K562 (cell line): ENCODE data around the gene MARS2. TPM values are rescaled to one million over a fixed set of nuclear protein-coding genes. Genes with fewer than 3 reads are reported as not detected.

Experiments
- ATAC-seq: fragments of 200-7000 bp; cut with Tn5 transposase; 3 replicates; pipeline ENCODE4 v1.9.1; 2020; ENCODE audit warnings: moderate library complexity
- BruUV-seq: library from RNA; stranded (reverse); fragments of 400-500 nt; replicated peaks from 2 replicates; lab custom pipeline; 2021; lab: Mats Ljungman, UMichigan
- CTCF ChIA-PET: fragments of 300-600 bp; formaldehyde crosslinking; extraction: SDS; loops from one replicate; lab custom pipeline; 2021; ENCODE audit warnings: low intra/inter-chr PET ratio; lab: Yijun Ruan, JAX
- POLR2A ChIA-PET: fragments of 300-600, 350-650 bp; sonication (Branson Sonifier 250); formaldehyde crosslinking; extraction: SDS; loops from one replicate; lab custom pipeline; 2021; ENCODE audit warnings: antibody characterized with exemption, inconsistent platforms; lab: Yijun Ruan, JAX
- DNase-seq, 4 experiments: peaks; one replicate each; pipeline versions ENCODE4 v3.0.0 to v3.0.0-alpha.2; 2011 to 2018; ENCODE audit warnings: low spot score in 3 of 4, mixed read lengths in 3 of 4; ENCODE audit errors: extremely low read depth in 1 of 4
- FAIRE-seq: peaks from 2 replicates; lab custom pipeline; 2011; peaks lifted over from hg19 to GRCh38; lab: Jason Lieb, UNC
- H2AFZ ChIP-seq: 2 replicates; pipeline ENCODE4 v1.6.0; 2011; ENCODE audit warnings: low read depth, low read length, control low read depth, inconsistent platforms
- H3K27ac ChIP-seq: fragments of 200-600 bp; 3 replicates; pipeline ENCODE4 v1.8.0; 2011; ENCODE audit warnings: low read depth, mild to moderate bottlenecking, control low read depth, inconsistent platforms, low read length, moderate library complexity, mixed read lengths; ENCODE audit errors: extremely low read depth
- H3K27me3 ChIP-seq, 2 experiments: fragments of 300-600 bp in 1 of 2; 2 replicates in 1 of 2; 3 replicates in 1 of 2; pipeline versions ENCODE4 v1.6.0 to v1.8.0; 2011; ENCODE audit warnings: inconsistent platforms in 2 of 2, low read length in 2 of 2, mild to moderate bottlenecking in 1 of 2, mixed read lengths in 1 of 2, moderate library complexity in 1 of 2; ENCODE audit not compliant: control insufficient read depth in 2 of 2, insufficient read depth in 2 of 2
- H3K36me3 ChIP-seq: fragments of 300-600 bp; 3 replicates; pipeline ENCODE4 v1.8.0; 2011; ENCODE audit warnings: mild to moderate bottlenecking, low read length, inconsistent platforms; ENCODE audit not compliant: control insufficient read depth, insufficient read depth
- H3K4me1 ChIP-seq, 2 experiments: fragments of 200-600 bp in 1 of 2; replicated peaks in 1 of 2; 2 replicates in 1 of 2; 3 replicates in 1 of 2; pipeline versions ENCODE4 v1.5.1 to v1.8.0; 2011; ENCODE audit warnings: inconsistent platforms in 2 of 2, low read length in 2 of 2, mild to moderate bottlenecking in 1 of 2, mixed read lengths in 1 of 2, moderate library complexity in 1 of 2; ENCODE audit not compliant: control insufficient read depth in 2 of 2, insufficient read depth in 2 of 2
- H3K4me2 ChIP-seq: 2 replicates; pipeline ENCODE4 v1.6.1; 2011; ENCODE audit warnings: low read length, control low read depth, inconsistent platforms, mixed read lengths; ENCODE audit not compliant: insufficient read depth
- H3K4me3 ChIP-seq: fragments of 200-600 bp; sonication (generic), shearing (Covaris generic); 2 replicates; pipeline ENCODE4 v1.5.1; 2016; ENCODE audit warnings: control low read depth, inconsistent platforms
- H3K79me2 ChIP-seq: fragments of 200-600 bp; 3 replicates; pipeline ENCODE4 v1.8.0; 2011; ENCODE audit warnings: low read length, inconsistent platforms; ENCODE audit not compliant: control insufficient read depth, insufficient read depth
- H3K9ac ChIP-seq, 2 experiments: 2 replicates each; pipeline versions ENCODE4 v1.6.0 to v1.6.1; 2011; ENCODE audit warnings: low read depth in 2 of 2, low read length in 2 of 2, control low read depth in 1 of 2, inconsistent platforms in 1 of 2, mild to moderate bottlenecking in 1 of 2, mixed read lengths in 1 of 2; ENCODE audit not compliant: insufficient read depth in 1 of 2
- H3K9me1 ChIP-seq: one replicate; pipeline ENCODE4 v1.6.0; 2011; ENCODE audit warnings: inconsistent platforms, mild to moderate bottlenecking, low read length, moderate library complexity; ENCODE audit not compliant: control insufficient read depth, insufficient read depth
- H3K9me3 ChIP-seq: replicated peaks from 2 replicates; pipeline ENCODE4 v1.5.1; 2011; ENCODE audit warnings: low read depth, low read length, inconsistent platforms; ENCODE audit not compliant: control insufficient read depth, insufficient read depth
- H4K20me1 ChIP-seq: replicated peaks from 2 replicates; pipeline ENCODE4 v1.6.1; 2011; ENCODE audit warnings: low read length, inconsistent platforms, mixed read lengths; ENCODE audit not compliant: control insufficient read depth, insufficient read depth
- BCOR ChIP-seq: fragments of 450-650 bp; IDR thresholded peaks from 2 replicates; pipeline ENCODE4 v1.6.1; 2016
- BDP1 ChIP-seq: IDR thresholded peaks from 3 replicates; pipeline ENCODE4 v1.6.1; 2011; ENCODE audit not compliant: insufficient read length, insufficient read depth
- CCAR2 ChIP-seq: fragments of 200-400 bp; formaldehyde crosslinking; IDR thresholded peaks from 2 replicates; pipeline ENCODE4 v1.6.1; 2017; ENCODE audit warnings: mild to moderate bottlenecking, low read depth, low read length
- DDX20 ChIP-seq: fragments of 450-650 bp; IDR thresholded peaks from 2 replicates; pipeline ENCODE4 v1.6.1; 2016; ENCODE audit warnings: missing genetic modification characterization, low read depth, mild to moderate bottlenecking, missing compliant biosample characterization, moderate library complexity
- LEF1 ChIP-seq: fragments of 450-650 bp; IDR thresholded peaks from 2 replicates; pipeline ENCODE4 v1.6.1; 2016; ENCODE audit warnings: mild to moderate bottlenecking
- MAZ ChIP-seq, 2 experiments: fragments of 450-650 bp in 1 of 2; sonication (generic) in 1 of 2; formaldehyde crosslinking; IDR thresholded peaks in 1 of 2; conservative IDR thresholded peaks in 1 of 2; 2 replicates each; pipeline versions ENCODE4 v1.4.0 to v1.5.0; 2020; ENCODE audit warnings: mild to moderate bottlenecking in 1 of 2, missing genetic modification reagents in 1 of 2
- PHB2 ChIP-seq: fragments of 450-650 bp; IDR thresholded peaks from 2 replicates; pipeline ENCODE4 v1.6.1; 2017; ENCODE audit warnings: low read depth
- PYGO2 ChIP-seq: fragments of 450-650 bp; IDR thresholded peaks from 2 replicates; pipeline ENCODE4 v1.6.1; 2016; ENCODE audit warnings: mild to moderate bottlenecking, missing genetic modification characterization, moderate library complexity, missing compliant biosample characterization
- SMAD1 ChIP-seq: fragments of 150-350 bp; IDR thresholded peaks from 2 replicates; pipeline ENCODE4 v1.6.1; 2014; ENCODE audit warnings: low read length, low read depth; ENCODE audit not compliant: partially characterized antibody
- SMAD4 ChIP-seq: fragments of 250-450 bp; sonication (Bioruptor Pico); conservative IDR thresholded peaks from 2 replicates; pipeline ENCODE4 v1.8.0; 2021; ENCODE audit warnings: inconsistent platforms, mild to moderate bottlenecking, moderate library complexity
- ZNF174 ChIP-seq: fragments of 250-450 bp; sonication (Bioruptor Pico); IDR thresholded peaks from 2 replicates; pipeline ENCODE4 v1.4.0; 2020; ENCODE audit warnings: mild to moderate bottlenecking
- ZNF232 ChIP-seq: sonication (generic); formaldehyde crosslinking; IDR thresholded peaks from 2 replicates; pipeline ENCODE4 v1.8.0; 2022; ENCODE audit warnings: mild to moderate bottlenecking, missing genetic modification reagents
- ZNF384 ChIP-seq: IDR thresholded peaks from 2 replicates; pipeline ENCODE4 v1.6.1; 2012; ENCODE audit warnings: low read depth, low read length, improper control_type of control experiment
- WGBS: fragments of 100-300 bp; shearing (Covaris generic); methylation state at CpG from one replicate; pipeline ENCODE4 v1.1.6; 2016; ENCODE audit warnings: low coverage, mixed read lengths; ENCODE audit not compliant: insufficient coverage; ENCODE audit errors: missing lambda C conversion rate; 5-methylcytosine and 5-hydroxymethylcytosine counted together
- in situ Hi-C: fragments of 300-500 bp; cut with MboI; formaldehyde crosslinking; loops from 4 replicates; pipeline ENCODE4 v1.15.0; 2018; ENCODE audit warnings: inconsistent platforms, mixed read lengths
- intact Hi-C: fragments of 100-400 bp; cut with micrococcal nuclease; formaldehyde crosslinking; loops from 2 replicates; pipeline ENCODE4 v1.14.2; 2022
- polyA plus RNA-seq, 8 experiments: library from polyadenylated mRNA; depleted of rRNA in 4 of 8; stranded (reverse) in 5 of 8; unstranded in 3 of 8; fragments of >200 nt; fragmentation: Nextera tagmentation in 2 of 8; fragmentation: Illumina TruSeq in 1 of 8; extraction: Ambion mirVana in 2 of 8; extraction: Trizol in 1 of 8; gene quantifications; 2 replicates each; pipeline versions ENCODE4 v1.2.1 to v1.2.3, GENCODE V29; 2011 to 2014; ENCODE audit warnings: inconsistent platforms in 1 of 8, missing spikeins in 1 of 8
- total RNA-seq, 7 experiments: library from RNA; depleted of rRNA in 6 of 7; stranded (reverse); fragments of >200 nt in 6 of 7; fragmentation: Illumina TruSeq in 2 of 7; extraction: Trizol in 2 of 7; gene quantifications; 2 replicates each; pipeline versions ENCODE4 v1.2.1 to v1.2.3, GENCODE V29; 2011 to 2021; ENCODE audit warnings: low replicate concordance in 1 of 7
- TF ChIP-seq, protein P1 (sequence below): fragments of 450-650 bp; formaldehyde crosslinking; IDR thresholded peaks from 2 replicates; pipeline ENCODE4 v1.4.0; 2022; ENCODE audit warnings: mild to moderate bottlenecking, moderate library complexity

Gene MARS2
- total and polyA plus RNA-seq, 9 of the 15 experiments (the other 6 are each of a cell fraction or from before 2014, with no cell fraction given) = 4.0 to 17.6 (median 12.5) TPM

DNA sequence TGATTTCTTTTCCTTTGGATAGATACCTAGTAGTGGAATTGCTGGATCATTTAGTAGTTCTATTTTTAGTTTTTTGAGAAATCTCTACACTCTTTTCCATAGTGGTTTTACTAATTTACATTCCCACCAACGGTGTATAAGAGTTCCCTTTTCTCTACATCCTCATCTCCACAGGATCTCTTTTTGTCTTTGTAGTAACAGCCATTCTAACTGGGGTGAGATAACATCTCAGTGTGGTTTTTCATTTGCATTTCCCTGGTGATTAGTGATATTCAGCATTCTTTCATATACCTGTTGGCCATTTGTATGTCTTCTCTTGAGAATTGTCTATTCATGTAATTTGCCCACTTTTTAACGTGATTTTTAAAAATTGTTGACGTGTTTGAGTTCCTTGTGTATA lies 43.5 kb upstream of the MARS2 start:
- BruUV-seq = no TSS peak
- WGBS = 5% methylated on average over 3 of the region's 3 CpGs

DNA sequence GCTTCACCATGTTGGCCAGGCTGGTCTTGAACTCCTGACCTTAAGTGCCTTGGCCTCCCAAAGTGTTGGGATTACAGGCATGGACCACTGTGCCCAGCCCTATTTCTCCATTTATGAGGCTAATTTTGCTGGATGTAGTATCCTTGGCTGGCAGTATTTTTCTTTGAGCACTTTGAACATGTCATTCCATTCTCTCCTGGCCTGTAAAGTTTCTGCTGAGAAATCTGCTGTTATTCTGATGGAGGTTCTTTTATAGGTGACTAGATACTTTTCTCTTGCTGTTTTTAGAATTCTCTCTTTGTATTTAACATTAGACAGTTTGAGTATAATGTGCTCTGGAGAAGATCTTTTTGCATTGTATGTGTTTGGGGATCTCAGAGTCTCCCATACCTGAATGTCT lies 38.9 kb upstream of the MARS2 start:
- H4K20me1 ChIP-seq = no peaks in the 10 kb centered on the region
- CTCF ChIA-PET = no interaction called here
- no peak for TF ChIP-seq LEF1
- no peak for TF ChIP-seq PYGO2
- no peak for TF ChIP-seq SMAD1
- TF ChIP-seq DDX20 (tag) = no peak
- TF ChIP-seq, protein P1, sequence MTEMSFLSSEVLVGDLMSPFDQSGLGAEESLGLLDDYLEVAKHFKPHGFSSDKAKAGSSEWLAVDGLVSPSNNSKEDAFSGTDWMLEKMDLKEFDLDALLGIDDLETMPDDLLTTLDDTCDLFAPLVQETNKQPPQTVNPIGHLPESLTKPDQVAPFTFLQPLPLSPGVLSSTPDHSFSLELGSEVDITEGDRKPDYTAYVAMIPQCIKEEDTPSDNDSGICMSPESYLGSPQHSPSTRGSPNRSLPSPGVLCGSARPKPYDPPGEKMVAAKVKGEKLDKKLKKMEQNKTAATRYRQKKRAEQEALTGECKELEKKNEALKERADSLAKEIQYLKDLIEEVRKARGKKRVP (CRISPR knock-in tag) = no peak
- no peak for TF ChIP-seq ZNF232
- TF ChIP-seq ZNF174 (CRISPR knock-in tag) = no peak
- no peak for TF ChIP-seq CCAR2
- TF ChIP-seq SMAD4 = no peak
- no peak for TF ChIP-seq BDP1
- TF ChIP-seq BCOR = no peak
- no peak for TF ChIP-seq MAZ (CRISPR knock-in tag; conservative IDR thresholded peaks at IDR 0.05 in 1 of 2, IDR thresholded peaks at IDR 0.05 in 1 of 2)
- TF ChIP-seq PHB2 = no peak

More for the DNA sequence above, 43.5 kb upstream of the MARS2 start:
- in situ Hi-C loops = no loop called here
- H2AFZ ChIP-seq = no peak overlapping the region
- ChIA-PET POLR2A (no interaction called here), CTCF (no interaction called here)
- FAIRE-seq = no peak
- intact Hi-C loops = no loop called here
- H3K9me3 ChIP-seq = no peaks in the 10 kb centered on the region
- no peaks in the 10 kb centered on the region for H3K4me1 ChIP-seq
- H3K4me2 ChIP-seq = no peak overlapping the region
- no peak overlapping the region for H3K27ac ChIP-seq
- no peak for DNase-seq
- H3K4me3 ChIP-seq = no peak overlapping the region
- no peak overlapping the region for H3K9ac ChIP-seq
- no peaks in the 10 kb centered on the region for H3K27me3 ChIP-seq
- no peaks in the 10 kb centered on the region for H4K20me1 ChIP-seq
- H3K9me1 ChIP-seq = no peaks in the 10 kb centered on the region
- ATAC-seq = no peak
- no peaks in the 10 kb centered on the region for H3K79me2 ChIP-seq
- H3K36me3 ChIP-seq = no peaks in the 10 kb centered on the region
- TF ChIP-seq ZNF384 = no peak
- TF ChIP-seq, all 486 proteins: peak for 0

More for the DNA sequence above, 38.9 kb upstream of the MARS2 start:
- in situ Hi-C loops (no loop called here), intact Hi-C loops (no loop called here)
- ATAC-seq (no peak), FAIRE-seq (no peak), DNase-seq (no peak)
- Histone ChIP-seq H3K9ac (no peak overlapping the region), H2AFZ (no peak overlapping the region), H3K36me3 (no peaks in the 10 kb centered on the region), H3K27me3 (no peaks in the 10 kb centered on the region), H3K9me1 (no peaks in the 10 kb centered on the region), H3K9me3 (no peaks in the 10 kb centered on the region), H3K4me3 (no peak overlapping the region), H3K4me1 (no peaks in the 10 kb centered on the region), H3K27ac (no peak overlapping the region), H3K4me2 (no peak overlapping the region), H3K79me2 (no peaks in the 10 kb centered on the region)
- POLR2A ChIA-PET = no interaction called here
- BruUV-seq = no TSS peak
